BJ (cell line): Measurements from ENCODE around the gene MYH9. TPM values are rescaled to one million over a fixed set of nuclear protein-coding genes. Genes with fewer than 3 reads are reported as not detected.

Experiments
- CTCF ChIA-PET: fragments of 350-600 bp; formaldehyde crosslinking; extraction: SDS; loops from one replicate; lab custom pipeline; 2021; ENCODE audit warnings: antibody characterized with exemption, inconsistent platforms; lab: Yijun Ruan, JAX
- POLR2A ChIA-PET: fragments of 300-600 bp; sonication (Branson Sonifier 250); formaldehyde crosslinking; extraction: SDS; loops from one replicate; lab custom pipeline; 2021; ENCODE audit warnings: antibody characterized with exemption; lab: Charles Lee
- DNase-seq: peaks from one replicate; pipeline ENCODE4 v3.0.0-alpha.2; 2011; ENCODE audit warnings: low read depth
- H3K27me3 ChIP-seq: 2 replicates; pipeline ENCODE4 v1.6.0; 2011; ENCODE audit warnings: low read length; ENCODE audit not compliant: control insufficient read depth, insufficient read depth
- H3K36me3 ChIP-seq: 2 replicates; pipeline ENCODE4 v1.5.1; 2011; ENCODE audit warnings: low read length; ENCODE audit not compliant: control insufficient read depth, insufficient read depth
- H3K4me3 ChIP-seq: 2 replicates; pipeline ENCODE4 v1.5.1; 2011; ENCODE audit warnings: low read depth, mild to moderate bottlenecking, control low read depth, low read length
- CTCF ChIP-seq: IDR thresholded peaks from 2 replicates; pipeline ENCODE4 v1.5.1; 2011; ENCODE audit warnings: low read depth, mild to moderate bottlenecking, control low read depth, inconsistent platforms, low read length, moderate library complexity; ENCODE audit not compliant: insufficient read depth
- polyA plus RNA-seq: library from polyadenylated mRNA; depleted of rRNA; stranded (reverse); fragments of >200 nt; gene quantifications from 2 replicates; pipeline ENCODE4 v1.2.3, GENCODE V29; 2011

Gene MYH9
- polyA plus RNA-seq, 1 experiment = 340 TPM

GRCh38 chr22:36336246-36337182 lies 51.3 kb downstream of the MYH9 start:
- POLR2A ChIA-PET = no interaction called here
- DNase-seq = no peak
- no peak for TF ChIP-seq CTCF

DNA sequence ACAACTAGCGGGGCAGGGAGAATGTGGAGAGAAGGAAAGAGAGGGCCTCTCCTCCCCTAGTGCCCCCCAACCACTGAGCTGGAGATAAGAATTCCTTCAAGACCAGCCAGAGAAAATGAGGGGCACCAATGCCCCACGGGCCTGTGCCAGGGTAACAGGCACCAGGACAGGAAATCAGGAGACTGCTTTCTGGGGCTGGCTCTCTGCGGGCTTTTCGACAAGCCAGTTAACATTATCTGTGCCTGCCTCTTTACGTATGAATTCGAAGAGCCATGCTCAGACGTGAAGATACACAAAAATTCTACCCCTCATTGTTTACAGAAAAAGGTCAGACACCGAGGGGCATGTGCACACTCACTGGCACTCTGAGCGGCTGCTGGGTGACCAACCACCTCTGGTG lies 52.1 kb downstream of the MYH9 start:
- POLR2A ChIA-PET = interaction anchor here (0.6 kb wide), 2 partner anchors 132 to 140 kb away, joined by 3 to 5 read pairs; no protein-coding TSS in a partner anchor
- peaks cover 41% of the 10 kb centered on the region for H3K36me3 ChIP-seq
- H3K4me3 ChIP-seq = no peak overlapping the region
- no peaks in the 10 kb centered on the region for H3K27me3 ChIP-seq
- CTCF ChIA-PET = interaction anchor here (1.1 to 1.7 kb wide), 4 partner anchors 15 to 135 kb away, joined by 3 to 7 read pairs (median 4); no protein-coding TSS in a partner anchor
- no peak for TF ChIP-seq CTCF
- no peak for DNase-seq

More at GRCh38 chr22:36336246-36337182, 51.3 kb downstream of the MYH9 start:
- Histone ChIP-seq H3K36me3 (peaks cover 42% of the 10 kb centered on the region), H3K4me3 (no peak overlapping the region), H3K27me3 (no peaks in the 10 kb centered on the region)
- CTCF ChIA-PET = interaction anchor here (0.5 to 1.5 kb wide), 5 partner anchors 15 to 521 kb away, joined by 3 to 4 read pairs (median 3); no protein-coding TSS in a partner anchor

GRCh38 chr22:36334821-36335603 lies 52.8 kb downstream of the MYH9 start:
- CTCF ChIA-PET = interaction anchor here (1.1 to 1.7 kb wide), 5 partner anchors 16 to 136 kb away, joined by 3 to 7 read pairs (median 3); no protein-coding TSS in a partner anchor
- POLR2A ChIA-PET = interaction anchor here (0.6 kb wide), 2 partner anchors 133 to 141 kb away, joined by 3 to 5 read pairs; no protein-coding TSS in a partner anchor
- Histone ChIP-seq H3K36me3 (peaks cover 40% of the 10 kb centered on the region), H3K27me3 (no peaks in the 10 kb centered on the region), H3K4me3 (no peak overlapping the region)
- DNase-seq = no peak
- TF ChIP-seq CTCF = no peak

DNA sequence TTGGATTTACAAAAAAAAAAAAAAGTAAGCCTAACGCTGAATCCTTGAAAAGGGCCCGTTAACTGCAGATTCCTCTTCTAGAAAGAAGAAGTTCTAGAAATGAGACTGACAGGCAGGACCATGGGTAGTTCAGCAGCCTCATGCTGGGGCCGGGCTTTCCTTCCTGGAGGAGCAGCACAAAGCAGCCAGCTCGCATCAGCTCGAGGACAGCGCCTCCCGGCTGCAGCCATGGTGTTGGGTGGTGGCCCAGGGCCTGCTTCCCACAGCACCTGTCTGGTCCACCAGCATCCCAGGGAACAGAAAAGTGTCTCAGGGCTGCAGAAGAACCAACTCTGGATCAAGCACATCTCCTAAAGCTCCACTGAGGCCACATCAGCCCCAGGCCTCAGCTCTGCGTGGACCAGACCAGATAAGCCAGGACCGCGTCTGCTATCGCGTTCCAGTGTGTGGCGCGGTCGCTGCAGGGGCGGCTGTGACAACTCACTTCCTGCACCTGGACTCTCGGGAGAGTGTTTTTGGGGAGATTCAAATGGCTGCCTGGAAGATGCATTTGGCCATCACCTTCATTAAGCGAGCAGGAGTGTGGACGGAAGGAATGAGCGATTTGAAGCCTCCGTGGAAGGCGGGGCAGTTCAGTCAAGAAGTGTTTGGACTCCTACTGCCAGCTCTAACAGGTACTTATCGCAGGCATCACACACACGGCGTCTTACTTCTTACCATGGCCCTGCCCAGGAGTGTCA lies 53.5 kb downstream of the MYH9 start:
- no peak for DNase-seq
- TF ChIP-seq CTCF = no peak
- peaks cover 38% of the 10 kb centered on the region for H3K36me3 ChIP-seq
- no peak overlapping the region for H3K4me3 ChIP-seq
- ChIA-PET CTCF (interaction anchor here (1.2 to 1.7 kb wide), 2 partner anchors 44 to 137 kb away, joined by 3 to 7 read pairs; no protein-coding TSS in a partner anchor), POLR2A (interaction anchor here (0.6 kb wide), 1 partner anchor 157 kb away, joined by 5 read pairs; no protein-coding TSS in a partner anchor)
- H3K27me3 ChIP-seq = no peaks in the 10 kb centered on the region
